ENCODE results near the gene LMNTD2. TPM values are rescaled to one million over a fixed set of nuclear protein-coding genes. Genes with fewer than 3 reads are reported as not detected.

LMNTD2 gene
- polyA plus RNA-seq, 2 of the 4 experiments (the other 2 are of a cell fraction), result 2.2 to 3.5 TPM

DNA sequence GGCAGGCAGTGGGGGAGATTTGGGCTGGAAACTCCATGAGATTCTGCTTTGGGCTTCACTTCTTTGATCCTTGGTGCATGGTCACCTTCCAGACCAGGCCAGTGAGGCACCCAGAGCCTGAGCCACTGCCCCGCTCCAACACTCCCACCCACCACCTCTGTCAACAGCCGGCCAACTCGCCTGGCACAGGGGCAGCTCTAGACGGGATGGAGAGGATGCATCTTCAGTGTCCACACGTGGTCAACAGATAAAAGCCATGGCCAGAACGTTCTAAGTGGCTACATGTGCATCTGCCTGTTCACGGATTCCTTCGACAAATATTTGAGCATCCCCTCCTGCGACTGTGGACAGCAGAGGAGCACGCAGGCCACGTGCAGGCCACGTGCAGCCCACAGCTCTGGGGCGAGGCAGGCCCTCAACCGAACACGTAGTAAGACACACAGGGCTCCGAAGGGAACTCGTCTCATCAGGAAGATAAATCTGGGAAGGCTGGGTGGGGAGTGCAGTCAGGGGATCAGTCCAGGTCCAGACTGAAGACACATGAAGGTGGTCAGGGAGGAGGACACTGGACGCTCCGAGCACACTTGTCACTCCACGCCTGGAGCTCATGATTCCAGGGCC, 22.0 kb downstream of the LMNTD2 start (continued):
- TF ChIP-seq EP300 (IDR thresholded peaks at IDR 0.05) (no peak), FOSL2 (IDR thresholded peaks at IDR 0.05) (no peak), FOSL2 (CRISPR knock-in tag; IDR thresholded peaks at IDR 0.05) (no peak), PBX3 (IDR thresholded peaks at IDR 0.05) (no peak), JUNB (IDR thresholded peaks at IDR 0.05) (no peak), TP53 (CRISPR knock-in tag; IDR thresholded peaks at IDR 0.05) (no peak), HOXB5 (CRISPR knock-in tag; IDR thresholded peaks at IDR 0.05) (no peak), TFCP2L1 (CRISPR knock-in tag; IDR thresholded peaks at IDR 0.05) (no peak), HES2 (IDR thresholded peaks at IDR 0.05) (no peak), PHF8 (IDR thresholded peaks at IDR 0.05; ENCODE audit: borderline replicate concordance, low read depth) (no peak)

- FAIRE-seq (no peak), ATAC-seq (no peak), DNase-seq (ENCODE audit: low read depth in 1 of 2, low spot score in 1 of 2) (no peak)
- 86% methylated on average over 15 of the region's 19 CpGs for WGBS (ENCODE audit: missing lambda C conversion rate)
- Histone ChIP-seq H3K4me2 (no peak overlapping the region), H3K9me3 (no peaks in the 10 kb centered on the region), H3K27ac (no peak overlapping the region), H3K4me3 (no peak overlapping the region), H3K4me1 (peaks cover 12% of the 10 kb centered on the region)
- CTCF ChIA-PET, result interaction anchor here (1.3 kb wide), 1 partner anchor 20 kb away, joined by 3 read pairs; no protein-coding TSS in a partner anchor
- TF ChIP-seq MAFK (IDR thresholded peaks at IDR 0.05; ENCODE audit: partially characterized antibody) (peak; percentile 36), TP53 (CRISPR knock-in tag; IDR thresholded peaks at IDR 0.05) (no peak)
- POLR2A ChIA-PET, result no interaction called here
Measured at GRCh38 chr11:537622-538430, 22.7 kb downstream of the LMNTD2 start.

- ATAC-seq, result 0 out of 6 replicates have a peak, but pooled peaks of 1 of the 2 experiments have one; percentile 2
- H3K4me2 ChIP-seq, result peak within 1 kb of the TSS; percentile 89; the same call in 2 of the 3 replicates
- ChIA-PET POLR2A (no interaction called here), CTCF (interaction anchor here (1.3 to 5.8 kb wide), 2 partner anchors 7 to 18 kb away, joined by 4 to 40 read pairs; no protein-coding TSS in a partner anchor)
- 84% methylated on average over 78 of the region's 93 CpGs for WGBS (ENCODE audit: missing lambda C conversion rate)
- H3K9me3 ChIP-seq, result no peaks in the 10 kb centered on the region
- no peak for FAIRE-seq
- no peak within 1 kb of the TSS for H3K4me3 ChIP-seq
- H3K27ac ChIP-seq, result peak within 1 kb of the TSS in 1 of 2 experiments; percentile 98; a peak in 3 of 6 replicates
- peaks cover 12% of the 10 kb centered on the region for H3K4me1 ChIP-seq
- DNase-seq (ENCODE audit: low read depth in 1 of 2, low spot score in 1 of 2), result peak; percentile 49 to 51
- TF ChIP-seq CHD4 (IDR thresholded peaks at IDR 0.05; ENCODE audit: borderline replicate concordance), result no peak
- TF ChIP-seq NR3C1 (IDR thresholded peaks at IDR 0.05), result no peak
- TF ChIP-seq NPAS2 (CRISPR knock-in tag; IDR thresholded peaks at IDR 0.05; ENCODE audit: borderline replicate concordance), result peak; percentile 58; the same call in 1 of the 2 replicates
- TF ChIP-seq PHF8 (IDR thresholded peaks at IDR 0.05; ENCODE audit: borderline replicate concordance, low read depth), result no peak
- no peak for TF ChIP-seq SMC3 (IDR thresholded peaks at IDR 0.05)
- no peak for TF ChIP-seq EHF (CRISPR knock-in tag; IDR thresholded peaks at IDR 0.05)
- no peak for TF ChIP-seq FOXS1 (CRISPR knock-in tag; IDR thresholded peaks at IDR 0.05)
- TF ChIP-seq BHLHE40 (IDR thresholded peaks at IDR 0.05; ENCODE audit: low read depth, low read length), result peak; percentile 60
- no peak for TF ChIP-seq JUNB (IDR thresholded peaks at IDR 0.05)
- TF ChIP-seq USF2 (IDR thresholded peaks at IDR 0.05), result peak; percentile 44; the same call in 1 of the 2 replicates
- no peak for TF ChIP-seq ZC3H11A (IDR thresholded peaks at IDR 0.05)
- no peak for TF ChIP-seq EP300 (IDR thresholded peaks at IDR 0.05)
- no peak for TF ChIP-seq ATOH8 (CRISPR knock-in tag; IDR thresholded peaks at IDR 0.05; ENCODE audit: low read depth)
- no peak for TF ChIP-seq E2F6 (IDR thresholded peaks at IDR 0.05; ENCODE audit: borderline replicate concordance, low read depth)
- TF ChIP-seq FOSB (CRISPR knock-in tag; IDR thresholded peaks at IDR 0.05), result no peak
- TF ChIP-seq POLR2AphosphoS2 (conservative IDR thresholded peaks at IDR 0.05; ENCODE audit: low read length), result no peak
- TF ChIP-seq, protein P1, sequence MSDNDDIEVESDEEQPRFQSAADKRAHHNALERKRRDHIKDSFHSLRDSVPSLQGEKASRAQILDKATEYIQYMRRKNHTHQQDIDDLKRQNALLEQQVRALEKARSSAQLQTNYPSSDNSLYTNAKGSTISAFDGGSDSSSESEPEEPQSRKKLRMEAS (IDR thresholded peaks at IDR 0.05), result peak; percentile 40; the same call in 1 of the 2 replicates
- TF ChIP-seq CBX2 (IDR thresholded peaks at IDR 0.05; ENCODE audit: borderline replicate concordance, low read depth), result no peak
- no peak for TF ChIP-seq ESRRA (IDR thresholded peaks at IDR 0.05; ENCODE audit: borderline replicate concordance, low read length)
- TF ChIP-seq HDAC2 (IDR thresholded peaks at IDR 0.05), result no peak
- no peak for TF ChIP-seq SREBF2 (IDR thresholded peaks at IDR 0.05)
- no peak for TF ChIP-seq KDM1A (IDR thresholded peaks at IDR 0.05; ENCODE audit: low read depth)
Measured at GRCh38 chr11:536841-537621, 23.5 kb downstream of the LMNTD2 start, which contains the start of gene LRRC56. TSS of gene LRRC56 (plus strand) at chr11:537527. CDS start at chr11:540685, 3,158 bp downstream.
